Osteoblast (primary cell): Measurements from ENCODE around the gene ACOT13. TPM values are rescaled to one million over a fixed set of nuclear protein-coding genes. Genes with fewer than 3 reads are reported as not detected.

Source experiments
- DNase-seq: peaks from one replicate; pipeline ENCODE4 v3.0.0; 2011; ENCODE audit warnings: low spot score, mixed read lengths; ENCODE audit not compliant: insufficient read length; ENCODE audit errors: missing footprints
- H2AFZ ChIP-seq: 2 replicates; pipeline ENCODE4 v1.6.0; 2011; ENCODE audit warnings: mild to moderate bottlenecking, low read length
- H3K27ac ChIP-seq: 2 replicates; pipeline ENCODE4 v1.5.1; 2011; ENCODE audit warnings: mild to moderate bottlenecking, low read depth, low read length, moderate library complexity
- H3K27me3 ChIP-seq: 2 replicates; pipeline ENCODE4 v1.6.0; 2012; ENCODE audit warnings: mild to moderate bottlenecking, control low read depth, inconsistent platforms, low read length, moderate library complexity; ENCODE audit not compliant: insufficient read depth
- H3K36me3 ChIP-seq: 2 replicates; pipeline ENCODE4 v1.5.1; 2011; ENCODE audit warnings: mild to moderate bottlenecking, low read length, control low read depth, moderate library complexity; ENCODE audit not compliant: insufficient read depth
- H3K4me1 ChIP-seq: 2 replicates; pipeline ENCODE4 v1.5.1; 2011; ENCODE audit warnings: mild to moderate bottlenecking, low read length, control low read depth, moderate library complexity; ENCODE audit not compliant: insufficient read depth
- H3K4me2 ChIP-seq: 2 replicates; pipeline ENCODE4 v1.6.0; 2011; ENCODE audit warnings: mild to moderate bottlenecking, low read length; ENCODE audit not compliant: insufficient read depth
- H3K4me3 ChIP-seq: fragments of 200-600 bp; sonication (generic); 3 replicates; pipeline ENCODE4 v1.5.1; 2012; ENCODE audit warnings: mild to moderate bottlenecking, low read length, inconsistent platforms; ENCODE audit not compliant: insufficient read depth
- H3K79me2 ChIP-seq: 2 replicates; pipeline ENCODE4 v1.6.0; 2012; ENCODE audit warnings: mild to moderate bottlenecking, low read length, control low read depth, inconsistent platforms; ENCODE audit not compliant: insufficient read depth
- H3K9me3 ChIP-seq: 2 replicates; pipeline ENCODE4 v1.5.1; 2011; ENCODE audit warnings: low read depth, low read length, control low read depth
- H4K20me1 ChIP-seq: 2 replicates; pipeline ENCODE4 v1.6.0; 2012; ENCODE audit warnings: mild to moderate bottlenecking, low read length, control low read depth; ENCODE audit not compliant: insufficient read depth
- total RNA-seq: library from RNA; depleted of rRNA; stranded (reverse); fragments of >200 nt; gene quantifications from 2 replicates; pipeline ENCODE4 v1.2.3, GENCODE V29; 2012
- TF ChIP-seq, protein P1 (sequence below): IDR thresholded peaks from 2 replicates; pipeline ENCODE4 v1.5.1; 2011; ENCODE audit warnings: mild to moderate bottlenecking, low read depth, low read length, moderate library complexity; ENCODE audit errors: extremely low read depth

ACOT13 gene
- total RNA-seq, 1 donor = 5.8 TPM

GRCh38 chr6:24630856-24631505, 35.9 kb upstream of the ACOT13 start:
- H3K4me2 ChIP-seq = no peak overlapping the region
- no peak overlapping the region for H3K27ac ChIP-seq
- H3K4me3 ChIP-seq = no peak overlapping the region
- H2AFZ ChIP-seq = no peak overlapping the region
- no peaks in the 10 kb centered on the region for H3K4me1 ChIP-seq
- H3K79me2 ChIP-seq = no peaks in the 10 kb centered on the region
- TF ChIP-seq, protein P1, sequence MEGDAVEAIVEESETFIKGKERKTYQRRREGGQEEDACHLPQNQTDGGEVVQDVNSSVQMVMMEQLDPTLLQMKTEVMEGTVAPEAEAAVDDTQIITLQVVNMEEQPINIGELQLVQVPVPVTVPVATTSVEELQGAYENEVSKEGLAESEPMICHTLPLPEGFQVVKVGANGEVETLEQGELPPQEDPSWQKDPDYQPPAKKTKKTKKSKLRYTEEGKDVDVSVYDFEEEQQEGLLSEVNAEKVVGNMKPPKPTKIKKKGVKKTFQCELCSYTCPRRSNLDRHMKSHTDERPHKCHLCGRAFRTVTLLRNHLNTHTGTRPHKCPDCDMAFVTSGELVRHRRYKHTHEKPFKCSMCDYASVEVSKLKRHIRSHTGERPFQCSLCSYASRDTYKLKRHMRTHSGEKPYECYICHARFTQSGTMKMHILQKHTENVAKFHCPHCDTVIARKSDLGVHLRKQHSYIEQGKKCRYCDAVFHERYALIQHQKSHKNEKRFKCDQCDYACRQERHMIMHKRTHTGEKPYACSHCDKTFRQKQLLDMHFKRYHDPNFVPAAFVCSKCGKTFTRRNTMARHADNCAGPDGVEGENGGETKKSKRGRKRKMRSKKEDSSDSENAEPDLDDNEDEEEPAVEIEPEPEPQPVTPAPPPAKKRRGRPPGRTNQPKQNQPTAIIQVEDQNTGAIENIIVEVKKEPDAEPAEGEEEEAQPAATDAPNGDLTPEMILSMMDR = no peak
- no peaks in the 10 kb centered on the region for H3K36me3 ChIP-seq
- H4K20me1 ChIP-seq = no peaks in the 10 kb centered on the region
- no peaks in the 10 kb centered on the region for H3K9me3 ChIP-seq
- no peaks in the 10 kb centered on the region for H3K27me3 ChIP-seq
- no peak for DNase-seq

- no peaks in the 10 kb centered on the region for H3K36me3 ChIP-seq
Measured at GRCh38 chr6:24631671-24632070, 35.2 kb upstream of the ACOT13 start.

GRCh38 chr6:24632573-24632972, 34.3 kb upstream of the ACOT13 start:
- Histone ChIP-seq H3K4me2 (no peak overlapping the region), H3K27ac (no peak overlapping the region), H3K27me3 (no peaks in the 10 kb centered on the region), H2AFZ (no peak overlapping the region), H3K9me3 (no peaks in the 10 kb centered on the region), H3K79me2 (no peaks in the 10 kb centered on the region), H3K4me1 (no peaks in the 10 kb centered on the region), H3K4me3 (no peak overlapping the region), H4K20me1 (no peaks in the 10 kb centered on the region), H3K36me3 (no peaks in the 10 kb centered on the region)
- no peak for DNase-seq
- TF ChIP-seq, protein P1 = no peak

More at GRCh38 chr6:24631671-24632070, 35.2 kb upstream of the ACOT13 start:
- H3K27ac ChIP-seq = no peak overlapping the region
- TF ChIP-seq, protein P1 = no peak
- H3K4me3 ChIP-seq = no peak overlapping the region
- no peak overlapping the region for H2AFZ ChIP-seq
- no peaks in the 10 kb centered on the region for H4K20me1 ChIP-seq
- H3K4me1 ChIP-seq = no peaks in the 10 kb centered on the region
- H3K79me2 ChIP-seq = no peaks in the 10 kb centered on the region
- H3K9me3 ChIP-seq = no peaks in the 10 kb centered on the region
- no peaks in the 10 kb centered on the region for H3K27me3 ChIP-seq
- DNase-seq = no peak
- no peak overlapping the region for H3K4me2 ChIP-seq

- H2AFZ ChIP-seq = no peak overlapping the region
- peaks cover 3% of the 10 kb centered on the region for H3K27me3 ChIP-seq
- H3K79me2 ChIP-seq = no peaks in the 10 kb centered on the region
- no peaks in the 10 kb centered on the region for H4K20me1 ChIP-seq
- H3K4me2 ChIP-seq = no peak overlapping the region
- H3K4me1 ChIP-seq = no peaks in the 10 kb centered on the region
- no peak overlapping the region for H3K4me3 ChIP-seq
- TF ChIP-seq, protein P1 = no peak
- H3K36me3 ChIP-seq = no peaks in the 10 kb centered on the region
- no peak for DNase-seq
- H3K27ac ChIP-seq = no peak overlapping the region
- H3K9me3 ChIP-seq = no peaks in the 10 kb centered on the region
Measured at GRCh38 chr6:24636681-24637080, 30.2 kb upstream of the ACOT13 start.
